Tibial nerve (tissue), 4 donors: ENCODE data around the gene KRT13.

Source experiments
- EP300 ChIP-seq, 2 donors: sonication (generic); formaldehyde crosslinking; IDR thresholded peaks; one replicate each; pipeline ENCODE4 v1.6.1; 2017; ENCODE audit warnings: antibody characterized with exemption in 2 of 2, mild to moderate bottlenecking in 1 of 2
- POLR2A ChIP-seq, 2 donors: fragments of 450-650 bp; IDR thresholded peaks; one replicate each; pipeline ENCODE4 v1.6.1; 2017; ENCODE audit warnings: antibody characterized with exemption in 2 of 2, mild to moderate bottlenecking in 2 of 2, moderate library complexity in 2 of 2
- TF ChIP-seq, protein P1 (sequence below), 5 experiments: fragments of 200-600 bp in 3 of 5; fragments of 450-650 bp in 2 of 5; sonication (generic) in 3 of 5; IDR thresholded peaks; one replicate each; pipeline ENCODE4 v1.5.1; 2016 to 2019; ENCODE audit warnings: antibody characterized with exemption in 5 of 5, mild to moderate bottlenecking in 3 of 5, moderate library complexity in 2 of 5

DNA sequence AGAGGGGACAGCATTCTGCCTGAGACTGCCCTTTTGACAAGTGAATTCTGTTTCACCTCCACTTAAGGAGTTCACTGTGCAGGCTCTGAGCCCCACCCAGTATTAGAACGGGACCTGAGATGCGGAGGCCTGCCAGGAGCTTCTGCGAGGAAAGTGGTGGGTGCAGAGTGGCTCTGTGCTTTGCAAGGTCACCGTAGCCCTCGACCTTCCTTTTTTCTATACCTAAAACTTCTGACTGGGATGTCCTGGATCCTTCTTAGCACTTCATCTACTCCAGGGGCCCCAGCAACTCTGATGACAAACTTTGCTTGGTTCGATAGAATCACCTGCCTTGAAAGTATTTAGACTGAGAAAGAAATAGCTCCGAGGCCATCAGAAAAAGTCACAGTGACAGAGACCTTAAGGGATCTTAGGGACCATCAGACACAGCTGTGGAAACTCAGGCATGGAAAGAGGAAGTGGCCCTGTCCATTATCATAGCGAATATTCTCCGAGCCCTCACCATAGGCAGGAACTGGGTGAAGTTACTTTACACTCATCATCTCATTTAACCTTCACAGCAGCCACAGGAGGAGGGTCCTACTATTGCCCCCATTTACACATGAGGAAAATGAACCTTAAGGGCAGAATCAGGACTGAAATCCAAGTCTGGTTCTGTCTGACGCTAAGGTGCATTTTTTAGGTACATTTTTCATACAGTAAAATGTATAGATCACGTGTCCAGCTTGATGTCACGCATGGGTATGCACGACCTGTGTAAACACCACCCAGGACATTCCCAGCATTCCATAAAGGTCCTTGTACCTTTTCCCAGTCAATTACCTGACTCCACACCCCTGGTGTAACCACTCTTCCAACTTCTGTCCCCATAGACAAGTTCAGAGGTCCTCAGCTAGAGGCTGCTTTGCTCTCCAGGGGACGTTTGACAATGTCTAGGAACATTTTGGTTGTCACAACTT is 676 bp upstream of the KRT13 start:
- no peak for TF ChIP-seq POLR2A (IDR thresholded peaks at IDR 0.05)
- TF ChIP-seq, protein P1, sequence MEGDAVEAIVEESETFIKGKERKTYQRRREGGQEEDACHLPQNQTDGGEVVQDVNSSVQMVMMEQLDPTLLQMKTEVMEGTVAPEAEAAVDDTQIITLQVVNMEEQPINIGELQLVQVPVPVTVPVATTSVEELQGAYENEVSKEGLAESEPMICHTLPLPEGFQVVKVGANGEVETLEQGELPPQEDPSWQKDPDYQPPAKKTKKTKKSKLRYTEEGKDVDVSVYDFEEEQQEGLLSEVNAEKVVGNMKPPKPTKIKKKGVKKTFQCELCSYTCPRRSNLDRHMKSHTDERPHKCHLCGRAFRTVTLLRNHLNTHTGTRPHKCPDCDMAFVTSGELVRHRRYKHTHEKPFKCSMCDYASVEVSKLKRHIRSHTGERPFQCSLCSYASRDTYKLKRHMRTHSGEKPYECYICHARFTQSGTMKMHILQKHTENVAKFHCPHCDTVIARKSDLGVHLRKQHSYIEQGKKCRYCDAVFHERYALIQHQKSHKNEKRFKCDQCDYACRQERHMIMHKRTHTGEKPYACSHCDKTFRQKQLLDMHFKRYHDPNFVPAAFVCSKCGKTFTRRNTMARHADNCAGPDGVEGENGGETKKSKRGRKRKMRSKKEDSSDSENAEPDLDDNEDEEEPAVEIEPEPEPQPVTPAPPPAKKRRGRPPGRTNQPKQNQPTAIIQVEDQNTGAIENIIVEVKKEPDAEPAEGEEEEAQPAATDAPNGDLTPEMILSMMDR (IDR thresholded peaks at IDR 0.05): no peak
- no peak for TF ChIP-seq EP300 (IDR thresholded peaks at IDR 0.05)
